Measurements from ENCODE around the gene GSTK1. TPM values are rescaled to one million over a fixed set of nuclear protein-coding genes. Genes with fewer than 3 reads are reported as not detected.

Gene GSTK1
- total RNA-seq, 1 donor, result 91.9 TPM

GRCh38 chr7:143290293-143290692, 27.1 kb downstream of the GSTK1 start:
- no peak for DNase-seq (ENCODE audit: low read depth)
- H3K4me3 ChIP-seq (ENCODE audit: low read depth, low read length), result no peak overlapping the region
- TF ChIP-seq CTCF (IDR thresholded peaks at IDR 0.05; ENCODE audit: insufficient read depth, low read length), result no peak

GRCh38 chr7:143292876-143293275, 29.6 kb downstream of the GSTK1 start:
- TF ChIP-seq CTCF (IDR thresholded peaks at IDR 0.05; ENCODE audit: insufficient read depth, low read length), result no peak
- no peak overlapping the region for H3K4me3 ChIP-seq (ENCODE audit: low read depth, low read length)
- no peak for DNase-seq (ENCODE audit: low read depth)

- H3K4me3 ChIP-seq (ENCODE audit: low read depth, low read length), result no peak overlapping the region
- no peak for TF ChIP-seq CTCF (IDR thresholded peaks at IDR 0.05; ENCODE audit: insufficient read depth, low read length)
- DNase-seq (ENCODE audit: low read depth), result peak; percentile 69
Measured at GRCh38 chr7:143295870-143296269, 32.6 kb downstream of the GSTK1 start.

GRCh38 chr7:143296686-143297085, 33.4 kb downstream of the GSTK1 start:
- no peak overlapping the region for H3K4me3 ChIP-seq (ENCODE audit: low read depth, low read length)
- TF ChIP-seq CTCF (IDR thresholded peaks at IDR 0.05; ENCODE audit: insufficient read depth, low read length), result no peak
- no peak for DNase-seq (ENCODE audit: low read depth)

GRCh38 chr7:143299346-143299745, 36.1 kb downstream of the GSTK1 start:
- no peak overlapping the region for H3K4me3 ChIP-seq (ENCODE audit: low read depth, low read length)
- peak; percentile 40 for DNase-seq (ENCODE audit: low read depth)
- TF ChIP-seq CTCF (IDR thresholded peaks at IDR 0.05; ENCODE audit: insufficient read depth, low read length), result no peak

- peak; percentile 41 for TF ChIP-seq CTCF (IDR thresholded peaks at IDR 0.05; ENCODE audit: insufficient read depth, low read length)
- H3K4me3 ChIP-seq (ENCODE audit: low read depth, low read length), result no peak overlapping the region
- no peak for DNase-seq (ENCODE audit: low read depth)
Measured at GRCh38 chr7:143299840-143300239, 36.6 kb downstream of the GSTK1 start.

Data from fibroblast of the aortic adventitia (primary cell).